D721Med (cell line): ENCODE results near the gene NDC1.

ENCODE experiments used
- DNase-seq: peaks from one replicate; pipeline ENCODE4 v3.0.0; 2011; ENCODE audit warnings: low spot score; ENCODE audit not compliant: insufficient read length
- FAIRE-seq: peaks from 2 replicates; lab custom pipeline; 2011; peaks lifted over from hg19 to GRCh38; lab: Jason Lieb, UNC
- TF ChIP-seq, protein P1 (sequence below): IDR thresholded peaks from 2 replicates; pipeline ENCODE4 v1.5.1; 2012; ENCODE audit warnings: mild to moderate bottlenecking, control low read depth; ENCODE audit not compliant: insufficient read depth; ENCODE audit errors: missing control alignments

Gene NDC1

DNA sequence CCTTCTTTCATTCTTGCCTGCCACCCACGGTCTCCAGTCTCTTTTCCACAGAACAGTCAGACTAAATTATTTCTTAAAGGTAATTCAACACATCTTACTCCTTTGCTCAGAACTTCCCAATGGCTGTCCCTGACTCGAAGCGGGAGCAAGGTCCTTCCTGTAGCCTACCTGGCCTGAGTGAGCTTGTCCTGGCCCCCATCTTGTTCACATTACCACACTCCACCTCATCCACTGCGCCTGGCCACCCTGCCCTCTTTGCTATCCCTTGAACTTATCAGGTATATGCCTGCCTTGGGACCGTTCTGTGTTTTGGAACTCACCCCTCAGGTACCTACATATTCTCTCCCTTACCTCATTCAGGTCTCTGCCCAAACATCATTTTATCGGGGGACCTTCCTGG, 85.8 kb downstream of the NDC1 start:
- no peak for FAIRE-seq
- TF ChIP-seq, protein P1, sequence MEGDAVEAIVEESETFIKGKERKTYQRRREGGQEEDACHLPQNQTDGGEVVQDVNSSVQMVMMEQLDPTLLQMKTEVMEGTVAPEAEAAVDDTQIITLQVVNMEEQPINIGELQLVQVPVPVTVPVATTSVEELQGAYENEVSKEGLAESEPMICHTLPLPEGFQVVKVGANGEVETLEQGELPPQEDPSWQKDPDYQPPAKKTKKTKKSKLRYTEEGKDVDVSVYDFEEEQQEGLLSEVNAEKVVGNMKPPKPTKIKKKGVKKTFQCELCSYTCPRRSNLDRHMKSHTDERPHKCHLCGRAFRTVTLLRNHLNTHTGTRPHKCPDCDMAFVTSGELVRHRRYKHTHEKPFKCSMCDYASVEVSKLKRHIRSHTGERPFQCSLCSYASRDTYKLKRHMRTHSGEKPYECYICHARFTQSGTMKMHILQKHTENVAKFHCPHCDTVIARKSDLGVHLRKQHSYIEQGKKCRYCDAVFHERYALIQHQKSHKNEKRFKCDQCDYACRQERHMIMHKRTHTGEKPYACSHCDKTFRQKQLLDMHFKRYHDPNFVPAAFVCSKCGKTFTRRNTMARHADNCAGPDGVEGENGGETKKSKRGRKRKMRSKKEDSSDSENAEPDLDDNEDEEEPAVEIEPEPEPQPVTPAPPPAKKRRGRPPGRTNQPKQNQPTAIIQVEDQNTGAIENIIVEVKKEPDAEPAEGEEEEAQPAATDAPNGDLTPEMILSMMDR = no peak
- no peak for DNase-seq

DNA sequence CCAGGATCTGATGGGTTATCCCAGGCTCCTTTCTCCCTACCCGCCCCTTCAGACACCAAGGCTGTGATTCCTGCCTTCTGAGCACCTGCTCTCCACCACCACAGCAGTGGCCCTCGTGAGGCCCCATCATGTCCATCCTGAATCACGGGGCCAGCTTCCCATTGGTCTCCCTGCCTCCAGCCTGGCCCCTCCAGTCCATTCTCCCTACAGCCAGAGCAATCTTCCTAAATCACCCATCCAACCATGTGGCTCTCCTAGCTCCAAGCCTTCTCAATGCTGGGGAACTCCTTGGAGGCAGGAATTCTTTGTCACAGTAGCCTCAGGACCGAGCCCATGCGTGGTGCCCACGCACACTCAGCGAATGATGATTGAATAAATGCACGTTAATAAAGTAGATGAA, 90.3 kb downstream of the NDC1 start:
- TF ChIP-seq, protein P1 = no peak
- FAIRE-seq (no peak), DNase-seq (no peak)

DNA sequence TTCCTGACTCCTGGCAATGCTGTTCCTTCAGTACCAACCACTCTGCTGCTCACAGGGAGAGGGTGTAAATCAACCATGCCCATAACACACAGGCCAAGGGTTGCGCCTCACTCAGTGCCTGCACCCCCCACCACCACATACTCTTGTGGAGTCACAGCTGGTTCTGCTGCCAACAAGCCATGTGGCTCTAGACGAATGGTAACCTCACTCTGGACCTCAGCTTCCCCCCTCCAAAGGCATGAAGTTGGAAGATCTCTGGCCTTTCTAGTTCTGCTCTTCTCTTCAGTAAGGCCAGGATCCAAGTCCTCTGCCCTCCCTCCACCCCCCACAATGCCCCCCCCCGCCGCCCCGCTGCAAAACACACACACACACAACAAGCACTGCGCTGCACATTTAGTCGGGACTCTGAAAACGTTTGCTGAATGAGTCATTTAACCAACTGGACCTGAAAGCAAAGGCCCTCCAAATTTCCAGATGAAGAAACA, 97.4 kb downstream of the NDC1 start:
- FAIRE-seq (no peak), DNase-seq (no peak)
- TF ChIP-seq, protein P1 = no peak

DNA sequence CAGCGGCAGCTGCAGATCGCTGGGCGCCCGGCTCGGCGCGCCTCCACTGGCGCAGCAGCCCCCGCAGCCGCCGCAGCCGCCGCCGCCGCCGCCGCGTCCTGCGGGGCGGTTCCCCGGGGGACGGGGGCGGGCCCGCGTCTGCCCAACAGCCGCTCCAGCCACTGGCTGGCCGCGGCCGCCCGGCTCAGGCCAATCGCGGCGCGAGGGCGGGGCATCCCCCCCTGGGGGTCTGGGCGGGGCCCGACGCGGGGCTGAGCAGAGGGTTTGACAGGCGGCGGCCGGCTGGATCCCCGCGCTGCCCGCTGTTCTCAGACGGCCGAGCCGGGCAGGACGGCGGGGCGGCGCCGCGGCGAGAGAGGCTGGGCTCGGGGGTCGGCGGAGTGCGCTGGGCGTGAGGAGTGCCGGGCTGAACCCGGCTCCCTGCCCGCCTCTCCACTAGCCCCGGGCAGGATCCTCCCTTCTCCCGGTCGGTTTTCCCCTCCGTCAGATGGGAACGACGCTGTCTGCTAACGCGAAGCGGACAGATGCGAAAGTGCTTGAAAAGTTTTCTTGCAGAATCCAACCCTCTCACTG, 98.9 kb downstream of the NDC1 start, which contains the start of gene GLIS1:
TSS of gene GLIS1 (minus strand) at position 56 of the 573 bp plus-strand sequence. CDS start 1,100 bp downstream, outside the sequence.
- DNase-seq (peak; percentile 98), FAIRE-seq (no peak)
- TF ChIP-seq, protein P1 = no peak

DNA sequence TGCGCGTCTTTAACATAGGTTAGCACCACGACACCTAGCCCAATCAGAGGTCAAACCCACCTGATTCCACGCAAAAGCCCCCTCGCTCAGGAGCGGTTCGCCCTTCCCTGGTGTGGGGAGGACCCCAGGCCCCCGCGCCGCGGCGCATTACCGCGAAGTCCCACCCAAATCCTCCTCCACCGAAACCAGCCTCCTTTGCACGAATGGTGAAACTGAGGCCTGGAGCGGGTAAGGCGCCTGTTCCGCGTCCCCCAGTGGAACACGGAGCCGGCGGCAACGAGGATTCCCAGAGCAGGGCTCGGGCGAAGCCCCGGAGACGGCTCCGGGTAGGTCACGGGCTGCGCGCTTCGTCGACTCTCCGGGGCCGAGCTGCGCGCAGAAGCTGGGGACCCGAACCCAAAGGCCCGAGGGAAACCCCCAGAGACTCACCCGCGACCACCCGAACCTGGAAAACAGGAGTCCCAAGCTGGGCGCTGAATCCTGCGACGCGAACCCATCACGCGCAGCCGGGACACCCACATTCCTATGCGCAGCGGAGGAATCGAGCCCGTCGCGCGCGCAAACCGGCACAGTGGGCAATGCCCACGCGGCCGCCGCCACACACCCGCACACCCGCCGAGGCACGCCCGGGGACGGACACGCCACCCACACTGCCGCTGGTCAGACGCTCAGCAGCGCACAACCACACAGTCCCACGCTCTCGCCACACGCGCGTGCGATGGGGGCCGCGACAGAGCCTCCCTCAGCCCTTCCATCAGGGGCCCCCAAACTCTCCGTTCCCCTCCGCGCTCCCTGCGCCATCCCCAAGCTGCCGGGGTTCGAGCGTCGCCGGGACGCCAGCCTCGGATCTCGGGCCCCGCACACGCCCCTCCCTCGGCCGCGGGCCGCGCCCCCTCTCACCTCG, 99.6 kb downstream of the NDC1 start:
- FAIRE-seq (no peak), DNase-seq (no peak)
- TF ChIP-seq, protein P1 = no peak

DNA sequence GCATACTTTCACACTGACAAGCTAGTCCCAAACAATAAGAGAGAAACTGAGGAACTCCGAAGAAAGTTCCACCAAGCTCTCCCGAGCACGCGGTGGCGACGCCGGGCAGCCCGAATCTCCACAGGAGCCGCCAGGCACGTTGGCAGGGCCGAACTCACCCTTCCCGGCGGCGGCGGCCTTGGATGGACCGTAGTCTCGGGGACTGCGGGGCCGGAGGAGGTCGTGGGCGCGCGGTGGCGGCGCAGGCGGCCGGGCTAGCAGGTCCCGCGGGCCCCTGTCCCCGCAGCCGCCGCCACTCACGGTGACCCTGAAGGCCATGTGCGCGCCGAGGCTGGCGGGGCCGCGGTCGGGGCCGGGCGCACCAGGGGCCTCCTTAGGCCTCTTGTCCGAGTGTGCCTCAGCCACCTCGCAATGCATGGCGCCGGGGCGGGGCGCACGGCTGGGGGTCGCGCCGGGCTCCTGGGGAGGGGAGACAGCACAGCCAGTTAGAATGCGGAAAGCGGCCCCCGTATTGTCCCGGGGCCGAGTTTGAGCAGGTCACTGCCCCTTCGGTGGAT, 100.4 kb downstream of the NDC1 start:
- no peak for DNase-seq
- TF ChIP-seq, protein P1 = no peak
- no peak for FAIRE-seq

DNA sequence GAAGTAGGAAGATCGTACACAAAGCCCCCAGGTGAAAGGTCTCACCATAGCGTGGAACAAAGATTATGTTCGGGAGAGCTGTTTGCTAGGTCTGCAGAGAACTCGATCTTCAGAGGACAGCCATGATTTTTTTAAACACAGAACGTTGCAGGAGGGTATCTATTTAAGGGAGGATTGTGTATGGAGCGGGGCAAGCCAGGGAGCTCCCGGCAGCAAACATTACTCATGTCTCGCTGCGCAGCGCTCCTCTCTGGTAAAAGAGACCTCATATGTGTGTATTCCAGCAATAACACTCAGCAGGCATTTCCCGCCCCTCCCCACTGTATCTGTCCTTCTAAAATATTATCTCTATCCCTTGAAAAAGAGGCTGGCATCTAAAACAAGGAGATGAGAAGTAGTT, 101.8 kb downstream of the NDC1 start:
- no peak for FAIRE-seq
- DNase-seq = no peak
- TF ChIP-seq, protein P1 = no peak
